Epithelial cell of proximal tubule (primary cell): ENCODE data around the gene OPCML. TPM values are rescaled to one million over a fixed set of nuclear protein-coding genes. Genes with fewer than 3 reads are reported as not detected.

Experiments used
- DNase-seq: peaks from one replicate; pipeline ENCODE4 v3.0.0-alpha.2; 2011; ENCODE audit warnings: low read depth
- H3K4me3 ChIP-seq: 2 replicates; pipeline ENCODE4 v1.5.1; 2011; ENCODE audit warnings: low read depth, mild to moderate bottlenecking, low read length
- CTCF ChIP-seq: conservative IDR thresholded peaks from 2 replicates; pipeline ENCODE4 v1.5.1; 2012; ENCODE audit warnings: low read depth, mild to moderate bottlenecking, low read length
- total RNA-seq: library from RNA; depleted of rRNA; stranded (reverse); fragments of >200 nt; gene quantifications from 2 replicates; pipeline ENCODE4 v1.2.3, GENCODE V29; 2015

OPCML gene
- total RNA-seq, 1 donor from 2014 or later: not detected

- TF ChIP-seq CTCF: no peak
- no peak overlapping the region for H3K4me3 ChIP-seq
- DNase-seq: no peak
These were observed 850.3 kb downstream of the OPCML start for GRCh38 chr11:132681971-132682370.

GRCh38 chr11:132680584-132680983 is 851.7 kb downstream of the OPCML start:
- TF ChIP-seq CTCF: no peak
- no peak overlapping the region for H3K4me3 ChIP-seq

GRCh38 chr11:132674151-132674550 is 858.1 kb downstream of the OPCML start:
- no peak for TF ChIP-seq CTCF
- H3K4me3 ChIP-seq: no peak overlapping the region
- no peak for DNase-seq

More at GRCh38 chr11:132680584-132680983, 851.7 kb downstream of the OPCML start:
- DNase-seq: no peak

GRCh38 chr11:132671851-132672370 is 860.4 kb downstream of the OPCML start:
- H3K4me3 ChIP-seq: no peak overlapping the region
- no peak for TF ChIP-seq CTCF
- DNase-seq: no peak

GRCh38 chr11:132670921-132671675 is 861.2 kb downstream of the OPCML start:
- TF ChIP-seq CTCF: no peak
- H3K4me3 ChIP-seq: no peak overlapping the region
- DNase-seq: no peak

- no peak overlapping the region for H3K4me3 ChIP-seq
- TF ChIP-seq CTCF: no peak
These were observed 862.4 kb downstream of the OPCML start for GRCh38 chr11:132669949-132670348.

GRCh38 chr11:132665205-132665604 is 867.1 kb downstream of the OPCML start:
- no peak overlapping the region for H3K4me3 ChIP-seq
- DNase-seq: no peak
- no peak for TF ChIP-seq CTCF

More at GRCh38 chr11:132669949-132670348, 862.4 kb downstream of the OPCML start:
- no peak for DNase-seq
